Neural cell (in vitro differentiated cells): ENCODE measurements around the gene PEMT. TPM values are rescaled to one million over a fixed set of nuclear protein-coding genes. Genes with fewer than 3 reads are reported as not detected.

Experiments used
- H2AFZ ChIP-seq: fragments of 200-600, 300-800 bp; sonication (generic), shearing (Covaris generic); 2 replicates; pipeline ENCODE4 v1.6.0; 2014; ENCODE audit warnings: low read depth, mild to moderate bottlenecking, antibody characterized with exemption, low read length, moderate library complexity
- H3F3A ChIP-seq: fragments of 200-600 bp; shearing (Covaris generic); 2 replicates; pipeline ENCODE4 v1.6.1; 2016; ENCODE audit warnings: mild to moderate bottlenecking, moderate library complexity, mixed read lengths, antibody characterized with exemption, low read length; ENCODE audit not compliant: insufficient read depth, poor library complexity, severe bottlenecking
- H3K27ac ChIP-seq: fragments of 200-600, 300-800 bp; sonication (generic), shearing (Covaris generic); 2 replicates; pipeline ENCODE4 v1.5.1; 2014; ENCODE audit warnings: mild to moderate bottlenecking, low read length, moderate library complexity
- H3K27me3 ChIP-seq: fragments of 300-800, 200-600 bp; sonication (generic), shearing (Covaris generic); 2 replicates; pipeline ENCODE4 v1.6.0; 2014; ENCODE audit warnings: mild to moderate bottlenecking, low read depth, low read length, moderate library complexity; ENCODE audit not compliant: insufficient read depth
- H3K36me3 ChIP-seq: fragments of 300-800, 200-600 bp; sonication (generic), shearing (Covaris generic); 2 replicates; pipeline ENCODE4 v1.5.1; 2014; ENCODE audit warnings: mild to moderate bottlenecking, antibody characterized with exemption, low read length, moderate library complexity; ENCODE audit not compliant: insufficient read depth
- H3K4me2 ChIP-seq: fragments of 300-800, 200-600 bp; sonication (generic), shearing (Covaris generic); 2 replicates; pipeline ENCODE4 v1.6.0; 2014; ENCODE audit warnings: mild to moderate bottlenecking, low read length
- H3K4me3 ChIP-seq: fragments of 300-800, 200-600 bp; sonication (generic), shearing (Covaris generic); 2 replicates; pipeline ENCODE4 v1.5.1; 2014; ENCODE audit warnings: mild to moderate bottlenecking, low read length, moderate library complexity
- H3K79me2 ChIP-seq: fragments of 200-600 bp; shearing (Covaris generic); replicated peaks from 2 replicates; pipeline ENCODE4 v1.6.0; 2014; ENCODE audit warnings: mild to moderate bottlenecking, low read length, moderate library complexity; ENCODE audit not compliant: insufficient read depth
- H3K9ac ChIP-seq: fragments of 300-800, 200-600 bp; sonication (generic), shearing (Covaris generic); 2 replicates; pipeline ENCODE4 v1.6.1; 2016; ENCODE audit warnings: mild to moderate bottlenecking, low read length, mixed read lengths
- H3K9me2 ChIP-seq: fragments of 200-600 bp; shearing (Covaris generic); 2 replicates; pipeline ENCODE4 v1.6.1; 2016; ENCODE audit warnings: mild to moderate bottlenecking, low read length, mixed read lengths; ENCODE audit not compliant: insufficient read depth
- H3K9me3 ChIP-seq: fragments of 200-600, 300-800 bp; sonication (generic), shearing (Covaris generic); 2 replicates; pipeline ENCODE4 v1.6.1; 2016; ENCODE audit warnings: mild to moderate bottlenecking, mixed run types, low read length, moderate library complexity, mixed read lengths
- H4K20me1 ChIP-seq: fragments of 200-600 bp; shearing (Covaris generic); 2 replicates; pipeline ENCODE4 v1.6.1; 2016; ENCODE audit warnings: mild to moderate bottlenecking, mixed run types; ENCODE audit not compliant: insufficient read depth
- EP300 ChIP-seq: fragments of 450-650 bp; conservative IDR thresholded peaks from 2 replicates; pipeline ENCODE4 v1.6.1; 2014; ENCODE audit warnings: antibody characterized with exemption, mild to moderate bottlenecking, moderate library complexity; ENCODE audit not compliant: poor library complexity, severe bottlenecking
- EZH2 ChIP-seq: fragments of 200-600, 300-800 bp; shearing (Covaris generic), sonication (generic); IDR thresholded peaks from 2 replicates; pipeline ENCODE4 v1.6.1; 2014; ENCODE audit warnings: antibody characterized with exemption, low read length, borderline replicate concordance, mild to moderate bottlenecking; ENCODE audit not compliant: insufficient read depth, poor library complexity, severe bottlenecking
- MXI1 ChIP-seq: fragments of 450-650 bp; conservative IDR thresholded peaks from 2 replicates; pipeline ENCODE4 v1.6.1; 2014; ENCODE audit warnings: antibody characterized with exemption, mild to moderate bottlenecking; ENCODE audit not compliant: poor library complexity, severe bottlenecking
- POLR2AphosphoS5 ChIP-seq: IDR thresholded peaks from 2 replicates; pipeline ENCODE4 v1.6.1; 2012
- RAD21 ChIP-seq: fragments of 450-650 bp; conservative IDR thresholded peaks from 2 replicates; pipeline ENCODE4 v1.6.1; 2014; ENCODE audit warnings: antibody characterized with exemption, mild to moderate bottlenecking, moderate library complexity
- REST ChIP-seq: IDR thresholded peaks from 2 replicates; pipeline ENCODE4 v1.6.1; 2012; ENCODE audit warnings: borderline replicate concordance
- SMC3 ChIP-seq: fragments of 450-650 bp; conservative IDR thresholded peaks from 2 replicates; pipeline ENCODE4 v1.6.1; 2014; ENCODE audit warnings: antibody characterized with exemption, mild to moderate bottlenecking, moderate library complexity; ENCODE audit not compliant: poor library complexity
- TAF1 ChIP-seq: IDR thresholded peaks from 2 replicates; pipeline ENCODE4 v1.6.1; 2012; ENCODE audit warnings: low read depth
- polyA plus RNA-seq: library from polyadenylated mRNA; depleted of rRNA; stranded (reverse); fragments of >200 nt; gene quantifications from 2 replicates; pipeline ENCODE4 v1.2.3, GENCODE V29; 2014
- TF ChIP-seq, protein P1 (sequence below): fragments of 450-650 bp; IDR thresholded peaks from 2 replicates; pipeline ENCODE4 v1.5.1; 2014; ENCODE audit warnings: antibody characterized with exemption, mild to moderate bottlenecking, moderate library complexity; ENCODE audit not compliant: poor library complexity, severe bottlenecking

PEMT gene
- polyA plus RNA-seq, 1 donor from 2014 or later = 71.7 TPM

GRCh38 chr17:17551361-17551760 lies 40.1 kb downstream of the PEMT start:
- no peaks in the 10 kb centered on the region for H3K36me3 ChIP-seq
- no peaks in the 10 kb centered on the region for H3F3A ChIP-seq
- no peaks in the 10 kb centered on the region for H3K9me3 ChIP-seq
- H3K79me2 ChIP-seq = no peaks in the 10 kb centered on the region
- H3K27me3 ChIP-seq = no peaks in the 10 kb centered on the region
- TF ChIP-seq EZH2 (no peak), REST (no peak), RAD21 (no peak), TAF1 (no peak)
- no peaks in the 10 kb centered on the region for H4K20me1 ChIP-seq
- no peak overlapping the region for H3K9ac ChIP-seq
- no peaks in the 10 kb centered on the region for H3K9me2 ChIP-seq
- no peak overlapping the region for H2AFZ ChIP-seq
- H3K4me3 ChIP-seq = no peak overlapping the region
- H3K4me2 ChIP-seq = no peak overlapping the region
- no peak overlapping the region for H3K27ac ChIP-seq

DNA sequence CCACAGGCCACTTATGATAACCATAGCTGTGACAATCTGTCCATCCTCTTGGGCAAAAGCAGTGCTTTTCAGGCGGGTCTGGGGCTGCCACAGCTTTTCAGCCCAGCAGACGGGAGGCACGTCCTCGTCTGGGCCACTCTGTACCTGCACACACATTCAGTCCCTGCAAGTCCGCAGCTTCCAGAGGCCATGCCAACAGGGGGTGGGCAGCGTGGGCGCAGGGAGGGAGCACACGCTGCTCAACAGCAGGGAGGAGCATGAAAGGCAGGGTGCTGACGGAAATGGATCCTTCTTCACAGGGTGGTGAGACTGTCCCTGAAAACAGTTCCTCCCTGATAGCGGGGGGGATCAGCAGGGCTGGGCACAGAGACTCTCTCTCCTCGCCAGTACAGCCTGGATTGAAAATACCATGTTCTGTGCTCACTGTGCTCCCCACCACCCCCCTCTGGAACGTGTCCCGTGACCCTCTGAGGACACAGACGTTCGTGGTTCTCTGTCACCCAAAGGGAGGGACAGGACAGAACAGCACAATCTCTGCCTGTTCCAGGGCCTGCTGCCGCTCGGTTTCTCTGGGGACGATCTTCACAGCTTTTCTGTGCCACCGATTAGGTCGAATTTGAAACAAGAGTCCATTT lies 41.7 kb downstream of the PEMT start:
- Histone ChIP-seq H4K20me1 (no peaks in the 10 kb centered on the region), H3K4me3 (no peak overlapping the region), H3K9me2 (no peaks in the 10 kb centered on the region), H3K27ac (no peak overlapping the region), H3K9ac (no peak overlapping the region), H3K36me3 (no peaks in the 10 kb centered on the region), H2AFZ (no peak overlapping the region), H3K9me3 (no peaks in the 10 kb centered on the region), H3K4me2 (no peak overlapping the region), H3K27me3 (no peaks in the 10 kb centered on the region), H3F3A (no peaks in the 10 kb centered on the region), H3K79me2 (no peaks in the 10 kb centered on the region)
- TF ChIP-seq EZH2 (no peak), REST (no peak), TAF1 (no peak)

DNA sequence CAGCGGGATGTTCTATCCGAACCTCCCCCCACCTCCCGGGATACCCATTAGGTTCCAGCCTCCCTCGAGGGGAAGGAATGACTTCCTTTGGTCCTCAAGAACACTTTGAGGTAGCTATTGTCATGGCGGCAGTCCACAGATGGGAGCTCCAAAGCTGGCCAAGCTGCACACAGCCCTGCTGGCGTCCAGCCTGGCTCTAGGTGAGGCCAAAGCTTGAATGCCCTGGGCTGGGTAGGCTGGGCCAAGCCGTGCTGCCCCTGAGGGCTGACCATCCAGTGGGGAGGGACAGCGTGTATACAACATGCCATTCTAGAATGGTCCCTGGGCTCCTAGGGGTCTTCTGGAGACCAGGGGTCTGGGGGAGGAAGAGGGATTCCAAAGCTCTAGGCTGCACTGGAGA lies 43.5 kb downstream of the PEMT start:
- H3K4me3 ChIP-seq = no peak overlapping the region
- no peaks in the 10 kb centered on the region for H3K79me2 ChIP-seq
- no peaks in the 10 kb centered on the region for H3K27me3 ChIP-seq
- H3K36me3 ChIP-seq = no peaks in the 10 kb centered on the region
- no peaks in the 10 kb centered on the region for H3K9me3 ChIP-seq
- no peak overlapping the region for H3K27ac ChIP-seq
- TF ChIP-seq MXI1 (no peak), SMC3 (no peak), REST (no peak), EP300 (no peak), RAD21 (no peak), TAF1 (no peak), POLR2AphosphoS5 (no peak), EZH2 (no peak)
- TF ChIP-seq, protein P1, sequence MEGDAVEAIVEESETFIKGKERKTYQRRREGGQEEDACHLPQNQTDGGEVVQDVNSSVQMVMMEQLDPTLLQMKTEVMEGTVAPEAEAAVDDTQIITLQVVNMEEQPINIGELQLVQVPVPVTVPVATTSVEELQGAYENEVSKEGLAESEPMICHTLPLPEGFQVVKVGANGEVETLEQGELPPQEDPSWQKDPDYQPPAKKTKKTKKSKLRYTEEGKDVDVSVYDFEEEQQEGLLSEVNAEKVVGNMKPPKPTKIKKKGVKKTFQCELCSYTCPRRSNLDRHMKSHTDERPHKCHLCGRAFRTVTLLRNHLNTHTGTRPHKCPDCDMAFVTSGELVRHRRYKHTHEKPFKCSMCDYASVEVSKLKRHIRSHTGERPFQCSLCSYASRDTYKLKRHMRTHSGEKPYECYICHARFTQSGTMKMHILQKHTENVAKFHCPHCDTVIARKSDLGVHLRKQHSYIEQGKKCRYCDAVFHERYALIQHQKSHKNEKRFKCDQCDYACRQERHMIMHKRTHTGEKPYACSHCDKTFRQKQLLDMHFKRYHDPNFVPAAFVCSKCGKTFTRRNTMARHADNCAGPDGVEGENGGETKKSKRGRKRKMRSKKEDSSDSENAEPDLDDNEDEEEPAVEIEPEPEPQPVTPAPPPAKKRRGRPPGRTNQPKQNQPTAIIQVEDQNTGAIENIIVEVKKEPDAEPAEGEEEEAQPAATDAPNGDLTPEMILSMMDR = no peak
- no peaks in the 10 kb centered on the region for H3K9me2 ChIP-seq
- H3K4me2 ChIP-seq = no peak overlapping the region
- H2AFZ ChIP-seq = no peak overlapping the region
- no peaks in the 10 kb centered on the region for H4K20me1 ChIP-seq
- H3F3A ChIP-seq = no peaks in the 10 kb centered on the region
- H3K9ac ChIP-seq = no peak overlapping the region
